Measurements from ENCODE around the gene ZNF816.

ZNF816 gene

GRCh38 chr19:52988506-52988905, 25.8 kb upstream of the ZNF816 start:
- TF ChIP-seq CTCF (IDR thresholded peaks at IDR 0.05), result no peak

- no peak for TF ChIP-seq CTCF (IDR thresholded peaks at IDR 0.05)
Observed at GRCh38 chr19:52987221-52987620, 24.5 kb upstream of the ZNF816 start.

- no peak for TF ChIP-seq CTCF (IDR thresholded peaks at IDR 0.05)
Observed at GRCh38 chr19:52981329-52981728, 18.6 kb upstream of the ZNF816 start.

- no peak for TF ChIP-seq CTCF (IDR thresholded peaks at IDR 0.05)
Observed at GRCh38 chr19:52967772-52968171, 5.1 kb upstream of the ZNF816 start.

GRCh38 chr19:52963247-52963618, 552 bp upstream of the ZNF816 start:
- no peak for TF ChIP-seq CTCF (IDR thresholded peaks at IDR 0.05)

- TF ChIP-seq CTCF (IDR thresholded peaks at IDR 0.05), result no peak
Observed at GRCh38 chr19:52961981-52962380, 700 bp downstream of the ZNF816 start.

- TF ChIP-seq CTCF (IDR thresholded peaks at IDR 0.05), result no peak
Observed at GRCh38 chr19:52959613-52960295, 2.9 kb downstream of the ZNF816 start.

GRCh38 chr19:52957591-52957990, 5.1 kb downstream of the ZNF816 start:
- TF ChIP-seq CTCF (IDR thresholded peaks at IDR 0.05), result no peak

All from LNCAP (cell line).